ENCODE measurements around the gene HSF2BP. TPM values are rescaled to one million over a fixed set of nuclear protein-coding genes. Genes with fewer than 3 reads are reported as not detected.
"Not testable (repeated sequence)": the region's sequence is repeated elsewhere in the genome, so short reads cannot be mapped to it uniquely, and the experiment has no call there.

Gene HSF2BP
- total RNA-seq, 2 experiments from 2014 or later: 0.21 to 0.47 TPM

GRCh38 chr21:43488235-43488634 lies 171.1 kb downstream of the HSF2BP start:
- H3K27ac Mint-ChIP-seq; H3K9me3 Mint-ChIP-seq (ENCODE audit: low read depth); ATAC-seq; CTCF ChIA-PET; H3K36me3 Mint-ChIP-seq; H3K4me3 Mint-ChIP-seq; H3K4me1 Mint-ChIP-seq; H3K27me3 Mint-ChIP-seq; DNase-seq: not testable (repeated sequence)

- CTCF ChIA-PET; H3K27me3 Mint-ChIP-seq; H3K4me1 Mint-ChIP-seq; H3K9me3 Mint-ChIP-seq (ENCODE audit: low read depth); H3K36me3 Mint-ChIP-seq; ATAC-seq; H3K4me3 Mint-ChIP-seq; H3K27ac Mint-ChIP-seq; DNase-seq: not testable (repeated sequence)
Observed at GRCh38 chr21:43486051-43486450, 173.2 kb downstream of the HSF2BP start.

GRCh38 chr21:43485016-43485415 lies 174.3 kb downstream of the HSF2BP start:
- H3K27ac Mint-ChIP-seq; H3K36me3 Mint-ChIP-seq; H3K4me1 Mint-ChIP-seq; H3K27me3 Mint-ChIP-seq; DNase-seq; ATAC-seq; CTCF ChIA-PET; H3K9me3 Mint-ChIP-seq (ENCODE audit: low read depth); H3K4me3 Mint-ChIP-seq: not testable (repeated sequence)

DNA sequence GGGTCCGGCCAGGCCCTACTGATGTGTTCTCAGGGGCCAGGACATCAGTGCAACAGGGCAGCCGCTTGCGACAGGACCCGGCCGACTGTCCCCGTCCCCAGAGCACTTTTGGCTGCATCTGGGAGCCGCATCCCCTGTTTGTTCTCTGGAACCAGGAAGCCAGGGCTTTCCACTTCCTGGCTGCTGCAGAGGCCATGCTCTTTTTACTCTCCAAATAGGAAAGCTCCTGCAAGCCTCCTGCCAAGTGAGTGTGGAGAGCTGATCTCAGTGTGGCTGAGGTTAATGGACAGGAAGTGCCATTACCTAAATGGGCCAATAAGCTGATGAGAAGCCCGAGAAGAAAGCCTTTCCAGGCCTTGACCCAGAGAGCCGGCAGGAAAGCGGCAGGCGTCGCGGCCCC lies 180.1 kb downstream of the HSF2BP start:
- H3K4me3 Mint-ChIP-seq; DNase-seq; H3K36me3 Mint-ChIP-seq; H3K4me1 Mint-ChIP-seq; H3K27me3 Mint-ChIP-seq; H3K9me3 Mint-ChIP-seq (ENCODE audit: low read depth); CTCF ChIA-PET; ATAC-seq; H3K27ac Mint-ChIP-seq: not testable (repeated sequence)

Small RNA genes within 50 kb of the gene (microRNA-seq; reads per million reads assigned to microRNA genes)
- gene MIR6070: not detected

Other genes with a start within 250 kb of the HSF2BP start
- 1 to 10 TPM; 7.8 to 7.9 TPM for gene SIK1, start 232.4 kb downstream of the HSF2BP start, total RNA-seq
- 10 to 100 TPM; 49.1 to 50.4 TPM for gene RRP1B, start 72 bp upstream of the HSF2BP start, total RNA-seq
- 10 to 100 TPM; 95.3 to 99.6 TPM for gene PDXK, start 59.6 kb upstream of the HSF2BP start, total RNA-seq
- 10 to 100 TPM; 44.2 to 47.4 TPM for gene CSTB, start 116.8 kb upstream of the HSF2BP start, total RNA-seq
- gene RRP1, start 130.1 kb upstream of the HSF2BP start, total RNA-seq: 10 to 100 TPM; 37.7 to 45.2 TPM
- gene AGPAT3, start 205.7 kb upstream of the HSF2BP start, total RNA-seq: 100 to 1,000 TPM in 1 of 2 experiments, 10 to 100 TPM in 1; 94.3 to 101 TPM

Measured in activated CD8-positive, alpha-beta memory T cell treated with anti-CD3 and anti-CD28 coated beads, Interleukin-2, amount 10 ng/mL, durations not matched to agents 7 days and 5 days (primary cell).